Ovary (tissue), 9 donors: ENCODE data around the gene TMC8. TPM values are rescaled to one million over a fixed set of nuclear protein-coding genes. Genes with fewer than 3 reads are reported as not detected.

Experiments used
- DNase-seq, 5 donors: peaks; one replicate each; pipeline ENCODE4 v3.0.0-alpha.2; 2019 to 2020
- H3K27ac ChIP-seq, 2 donors: fragments of 200-600 bp; one replicate each; pipeline versions ENCODE4 v1.5.1 to v1.8.0; 2019 to 2022
- H3K27me3 ChIP-seq: fragments of 200-600 bp; one replicate; pipeline ENCODE4 v1.8.0; 2022
- H3K36me3 ChIP-seq: fragments of 200-600 bp; sonication (generic); one replicate; pipeline ENCODE4 v1.5.1; 2019
- H3K4me1 ChIP-seq: one replicate; pipeline ENCODE4 v1.8.1; 2013; ENCODE audit warnings: mild to moderate bottlenecking, moderate library complexity; ENCODE audit not compliant: insufficient read depth
- H3K4me3 ChIP-seq: fragments of 200-600 bp; sonication (generic); one replicate; pipeline ENCODE4 v1.5.1; 2017
- H3K9me3 ChIP-seq, 2 donors: fragments of 200-600 bp in 1 of 2; sonication (generic) in 1 of 2; one replicate each; pipeline versions ENCODE4 v1.5.1 to v1.8.1; 2013 to 2019; ENCODE audit warnings: mild to moderate bottlenecking in 1 of 2, moderate library complexity in 1 of 2
- EP300 ChIP-seq: sonication (generic); formaldehyde crosslinking; IDR thresholded peaks from one replicate; pipeline ENCODE4 v1.6.1; 2017; ENCODE audit warnings: antibody characterized with exemption
- POLR2A ChIP-seq: fragments of 450-650 bp; IDR thresholded peaks from one replicate; pipeline ENCODE4 v1.6.1; 2017; ENCODE audit warnings: antibody characterized with exemption, mild to moderate bottlenecking, moderate library complexity
- WGBS, 3 donors: extraction: QIAGEN DNeasy Blood & Tissue Kit in 1 of 3; methylation state at CpG; one replicate each; pipeline versions ENCODE4 v1.1.5 to v1.1.7; 2013 to 2017; 5-methylcytosine and 5-hydroxymethylcytosine counted together
- intact Hi-C, 4 donors: fragments of 100-400 bp; cut with DNase I; formaldehyde crosslinking; loops; one replicate each; pipeline versions ENCODE4 v1.11.0 to v1.15.1; 2022 to 2023
- polyA plus RNA-seq, 2 donors: library from polyadenylated mRNA; stranded (reverse); fragments of 200-250 nt in 1 of 2; fragments of 350-450 nt in 1 of 2; fragmentation: Illumina TruSeq in 1 of 2; extraction: RNeasy Lipid Tissue Mini Kit (QIAGEN cat#74804) in 1 of 2; gene quantifications; one replicate each; pipeline ENCODE4 v1.2.3, GENCODE V29; 2013 to 2014
- total RNA-seq, 7 donors: library from RNA; depleted of rRNA in 2 of 7; stranded (reverse); fragments of >200 nt in 2 of 7; fragmentation: NEBNext Ultra II Directional in 3 of 7; extraction: Animal tissue kit (Norgen Biotek cat#: 25700) in 3 of 7; gene quantifications; one replicate each; pipeline versions ENCODE4 v1.1.0 to v1.2.4, GENCODE V29; 2016 to 2023
- TF ChIP-seq, protein P1 (sequence below), 3 donors: fragments of 450-650 bp in 2 of 3; fragments of 200-600 bp in 1 of 3; IDR thresholded peaks; one replicate each; pipeline versions ENCODE4 v1.5.1 to v1.8.0; 2016 to 2022; ENCODE audit warnings: antibody characterized with exemption in 3 of 3, mild to moderate bottlenecking in 1 of 3
- donor health status: DM: no; HTN: no; CAD: no; lungs with moderate emphysema.
- donor health status: DM: no; HTN: no; CAD: no.
- donor health status: Bipolar disorder and iron deficiency.
- donor health status: DM: yes; HTN: yes; CAD: no.
- donor health status: DM: no; HTN: no; CAD: no.
- donor health status: DM: yes; HTN: yes; CAD: no.

The TMC8 gene
- total and polyA plus RNA-seq, 9 donors = 0.94 to 4.2 (median 2.4) TPM

GRCh38 chr17:78086740-78087139 is 43.8 kb upstream of the TMC8 start:
- intact Hi-C loops = no loop called here
- H3K27me3 ChIP-seq = no peaks in the 10 kb centered on the region
- H3K9me3 ChIP-seq = no peaks in the 10 kb centered on the region
- H3K27ac ChIP-seq = no peak overlapping the region
- no peaks in the 10 kb centered on the region for H3K4me1 ChIP-seq
- no peak overlapping the region for H3K4me3 ChIP-seq
- TF ChIP-seq POLR2A (no peak), EP300 (no peak)
- TF ChIP-seq, protein P1, sequence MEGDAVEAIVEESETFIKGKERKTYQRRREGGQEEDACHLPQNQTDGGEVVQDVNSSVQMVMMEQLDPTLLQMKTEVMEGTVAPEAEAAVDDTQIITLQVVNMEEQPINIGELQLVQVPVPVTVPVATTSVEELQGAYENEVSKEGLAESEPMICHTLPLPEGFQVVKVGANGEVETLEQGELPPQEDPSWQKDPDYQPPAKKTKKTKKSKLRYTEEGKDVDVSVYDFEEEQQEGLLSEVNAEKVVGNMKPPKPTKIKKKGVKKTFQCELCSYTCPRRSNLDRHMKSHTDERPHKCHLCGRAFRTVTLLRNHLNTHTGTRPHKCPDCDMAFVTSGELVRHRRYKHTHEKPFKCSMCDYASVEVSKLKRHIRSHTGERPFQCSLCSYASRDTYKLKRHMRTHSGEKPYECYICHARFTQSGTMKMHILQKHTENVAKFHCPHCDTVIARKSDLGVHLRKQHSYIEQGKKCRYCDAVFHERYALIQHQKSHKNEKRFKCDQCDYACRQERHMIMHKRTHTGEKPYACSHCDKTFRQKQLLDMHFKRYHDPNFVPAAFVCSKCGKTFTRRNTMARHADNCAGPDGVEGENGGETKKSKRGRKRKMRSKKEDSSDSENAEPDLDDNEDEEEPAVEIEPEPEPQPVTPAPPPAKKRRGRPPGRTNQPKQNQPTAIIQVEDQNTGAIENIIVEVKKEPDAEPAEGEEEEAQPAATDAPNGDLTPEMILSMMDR (IDR thresholded peaks at IDR 0.05) = no peak
- H3K36me3 ChIP-seq = no peaks in the 10 kb centered on the region
- WGBS, 3 donors = 89 to 94% (median 94%) methylated on average over 13 of the region's 13 CpGs
- no peak for DNase-seq

DNA sequence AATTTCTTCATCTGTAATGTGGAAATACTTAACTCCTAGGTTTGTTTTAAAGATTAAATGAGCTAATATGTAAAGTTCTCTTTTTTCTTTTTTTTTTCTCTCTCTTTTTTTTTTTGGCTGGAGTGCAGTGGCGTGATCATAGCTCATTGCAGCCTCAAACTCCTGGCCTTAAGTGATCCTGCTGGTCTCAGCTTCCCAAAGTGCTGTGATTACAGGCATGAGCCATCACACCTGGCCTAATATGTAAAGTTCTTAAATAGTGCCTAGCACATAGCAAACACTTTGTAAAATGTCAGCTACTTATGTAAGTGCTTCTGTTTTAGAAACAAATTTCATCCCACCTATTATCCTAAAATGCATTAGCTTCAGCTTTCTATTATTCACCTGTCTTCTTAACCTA is 42.0 kb upstream of the TMC8 start:
- H3K36me3 ChIP-seq = no peaks in the 10 kb centered on the region
- no peak for DNase-seq
- H3K27ac ChIP-seq = no peak overlapping the region
- H3K9me3 ChIP-seq = no peaks in the 10 kb centered on the region
- no peaks in the 10 kb centered on the region for H3K4me1 ChIP-seq
- 43 to 94% (median 91%) methylated on average over 1 of the region's 1 CpG for WGBS, 3 donors
- H3K27me3 ChIP-seq = no peaks in the 10 kb centered on the region
- intact Hi-C loops = no loop called here
- no peak overlapping the region for H3K4me3 ChIP-seq
- TF ChIP-seq POLR2A (no peak), EP300 (no peak)
- TF ChIP-seq, protein P1 (IDR thresholded peaks at IDR 0.05) = no peak

GRCh38 chr17:78089576-78090281 is 40.8 kb upstream of the TMC8 start:
- no peak for TF ChIP-seq POLR2A
- TF ChIP-seq, protein P1 (IDR thresholded peaks at IDR 0.05) = no peak
- TF ChIP-seq EP300 = no peak
- H3K4me3 ChIP-seq = no peak overlapping the region
- no peaks in the 10 kb centered on the region for H3K4me1 ChIP-seq
- no peaks in the 10 kb centered on the region for H3K36me3 ChIP-seq
- WGBS, 3 donors = 61 to 64% (median 62%) methylated on average over 7 of the region's 7 CpGs
- no peak overlapping the region for H3K27ac ChIP-seq
- intact Hi-C loops = no loop called here
- H3K9me3 ChIP-seq = no peaks in the 10 kb centered on the region
- DNase-seq = no peak
- H3K27me3 ChIP-seq = no peaks in the 10 kb centered on the region

DNA sequence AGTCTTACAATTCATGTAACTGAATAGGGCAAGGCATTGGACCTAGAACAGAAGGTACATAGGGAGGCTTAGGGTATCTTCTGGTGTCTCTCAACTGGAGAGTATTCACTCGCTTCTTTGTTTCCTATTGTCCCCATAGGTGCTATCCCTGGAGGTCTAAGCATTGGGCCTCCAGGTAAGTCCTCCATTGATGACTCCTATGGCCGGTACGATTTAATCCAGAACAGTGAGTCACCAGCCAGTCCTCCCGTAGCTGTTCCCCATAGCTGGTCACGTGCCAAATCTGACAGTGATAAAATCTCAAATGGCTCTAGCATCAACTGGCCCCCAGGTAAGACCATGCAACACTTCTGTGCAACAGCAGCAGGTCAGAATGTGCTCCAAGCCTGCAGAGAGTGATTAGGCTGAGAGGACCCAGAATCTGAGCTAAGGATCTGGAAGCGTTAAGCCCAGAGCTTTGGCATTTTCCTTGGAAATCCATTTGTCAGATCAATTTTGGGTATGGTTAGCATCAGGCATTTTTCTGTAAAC is 37.7 kb upstream of the TMC8 start:
- H3K36me3 ChIP-seq = no peaks in the 10 kb centered on the region
- no peaks in the 10 kb centered on the region for H3K9me3 ChIP-seq
- 89 to 95% (median 93%) methylated on average over 6 of the region's 6 CpGs for WGBS, 3 donors
- no peaks in the 10 kb centered on the region for H3K4me1 ChIP-seq
- no peak for DNase-seq
- TF ChIP-seq, protein P1 (IDR thresholded peaks at IDR 0.05) = no peak
- no peak for TF ChIP-seq POLR2A
- TF ChIP-seq EP300 = no peak
- intact Hi-C loops = no loop called here
- H3K27me3 ChIP-seq = no peaks in the 10 kb centered on the region
- no peak overlapping the region for H3K27ac ChIP-seq
- H3K4me3 ChIP-seq = no peak overlapping the region
